Inferior parietal cortex (tissue), 1 donor: ENCODE results near the gene ATL1.
"Not testable (repeated sequence)": the region's sequence is repeated elsewhere in the genome, so short reads cannot be mapped to it uniquely, and the experiment has no call there.

Experiments used
- DNase-seq: peaks from one replicate; pipeline ENCODE4 v3.0.0-alpha.2; 2016; ENCODE audit errors: extremely low spot score

The ATL1 gene

DNA sequence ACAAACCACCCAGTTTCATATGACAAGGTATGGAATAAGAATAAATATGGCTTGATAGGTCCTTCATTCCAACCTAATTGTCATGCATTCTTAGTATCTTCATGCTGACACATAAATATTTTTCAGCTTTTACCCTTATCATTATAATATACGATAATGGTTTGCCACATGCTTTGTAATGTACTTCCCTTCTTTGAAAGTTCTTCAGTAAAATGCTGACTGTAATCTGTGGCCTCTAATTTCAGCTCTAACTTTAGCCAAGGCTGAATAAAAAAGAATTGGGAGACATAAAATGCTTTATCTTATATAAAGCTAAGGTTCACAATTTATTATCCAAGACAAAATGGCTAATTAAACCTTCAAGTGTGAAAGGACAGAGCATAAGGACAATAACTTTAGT, 24.9 kb upstream of the ATL1 start:
- no peak for DNase-seq

GRCh38 chr14:50538034-50538433, 21.9 kb upstream of the ATL1 start:
- not testable (repeated sequence) for DNase-seq

GRCh38 chr14:50539051-50539450, 20.9 kb upstream of the ATL1 start:
- DNase-seq = no peak

GRCh38 chr14:50541159-50541567, 18.8 kb upstream of the ATL1 start:
- DNase-seq = no peak

GRCh38 chr14:50542941-50543418, 17.0 kb upstream of the ATL1 start:
- DNase-seq = peak; percentile 73

- DNase-seq = no peak
Observed at GRCh38 chr14:50544911-50545310, 15.0 kb upstream of the ATL1 start.

- no peak for DNase-seq
Observed at GRCh38 chr14:50545618-50546017, 14.3 kb upstream of the ATL1 start.

- no peak for DNase-seq
Observed at GRCh38 chr14:50550294-50550693, 9.7 kb upstream of the ATL1 start.

DNA sequence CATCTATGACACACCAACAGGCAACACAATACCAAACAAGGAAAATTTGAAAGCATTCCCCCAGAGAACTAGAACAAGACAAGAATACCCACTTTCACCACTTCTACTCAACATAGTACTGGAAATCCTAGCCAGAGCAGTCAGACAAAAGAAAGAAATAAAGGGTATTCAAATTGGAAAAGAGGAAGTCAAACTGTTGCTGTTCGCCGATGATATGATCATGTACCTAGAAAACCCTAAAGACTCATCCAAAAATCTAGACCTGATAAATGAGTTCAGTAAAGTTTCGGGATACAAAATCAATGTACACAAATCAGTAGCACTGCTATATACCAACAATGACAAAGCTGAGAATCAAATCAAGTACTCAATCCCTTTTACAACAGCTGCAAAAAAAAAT, 8.1 kb upstream of the ATL1 start:
- DNase-seq = no peak

DNA sequence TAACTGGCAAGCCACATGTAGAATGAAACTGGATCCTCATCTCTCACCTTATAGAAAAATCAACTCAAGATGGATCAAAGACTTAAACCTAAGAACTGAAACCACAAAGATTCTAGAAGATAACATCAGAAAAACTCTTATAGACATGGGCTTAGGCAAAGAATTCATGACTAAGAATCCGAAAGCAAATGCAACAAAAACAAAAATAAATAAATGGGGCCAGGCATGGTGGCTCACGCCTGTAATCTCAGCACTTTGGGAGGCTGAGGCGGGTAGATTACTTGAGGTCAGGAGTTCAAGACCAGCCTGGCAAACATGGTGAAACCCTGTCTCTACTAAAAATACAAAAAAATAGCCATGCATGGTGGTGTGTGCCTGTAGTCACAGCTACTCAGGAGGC, 7.1 kb upstream of the ATL1 start:
- DNase-seq = not testable (repeated sequence)

- peak; percentile 72 for DNase-seq
Observed at GRCh38 chr14:50560931-50561285, 963 bp downstream of the ATL1 start.

- no peak for DNase-seq
Observed at GRCh38 chr14:50562841-50563240, 2.9 kb downstream of the ATL1 start.

- no peak for DNase-seq
Observed at GRCh38 chr14:50569714-50570274, 9.8 kb downstream of the ATL1 start.

GRCh38 chr14:50573862-50574261, 13.9 kb downstream of the ATL1 start:
- peak; percentile 3 for DNase-seq

DNA sequence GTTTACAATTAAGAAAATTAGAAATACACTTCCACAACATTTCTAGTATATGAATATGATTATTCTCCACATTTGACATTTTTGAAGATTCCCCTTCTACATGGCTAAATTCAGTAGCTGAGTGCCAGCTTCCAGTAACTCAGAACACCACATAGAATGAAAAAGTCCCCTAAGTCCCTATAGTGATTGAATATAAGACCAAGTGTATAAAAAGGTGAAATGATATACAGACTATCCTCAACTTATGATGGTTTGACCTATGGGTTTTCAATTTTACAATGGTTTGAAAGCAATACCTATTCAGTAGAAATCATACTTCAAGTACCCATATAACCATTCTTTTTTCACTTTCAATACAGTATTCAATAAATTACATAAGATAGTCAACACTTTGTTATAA, 15.8 kb downstream of the ATL1 start:
- no peak for DNase-seq

- no peak for DNase-seq
Observed at GRCh38 chr14:50577982-50578381, 18.0 kb downstream of the ATL1 start.

DNA sequence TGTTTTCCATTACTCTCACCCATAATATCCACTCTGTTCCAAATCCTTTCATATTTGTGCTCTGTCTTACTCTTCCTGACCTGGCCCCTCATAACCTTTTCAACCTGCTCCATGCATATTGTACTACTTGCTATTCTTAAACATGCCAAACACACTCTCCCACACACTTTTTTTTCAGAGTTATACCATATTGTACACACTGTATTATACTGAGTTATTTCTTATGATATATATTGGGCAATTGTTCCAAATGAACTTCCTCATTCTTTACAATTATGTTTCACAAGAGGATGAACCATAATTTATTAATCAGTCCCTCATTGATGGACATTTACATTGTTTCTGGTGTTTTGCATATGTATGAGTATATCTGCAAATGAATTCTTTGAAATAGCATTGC, 18.5 kb downstream of the ATL1 start:
- DNase-seq = no peak

GRCh38 chr14:50590464-50590863, 30.5 kb downstream of the ATL1 start:
- no peak for DNase-seq

DNA sequence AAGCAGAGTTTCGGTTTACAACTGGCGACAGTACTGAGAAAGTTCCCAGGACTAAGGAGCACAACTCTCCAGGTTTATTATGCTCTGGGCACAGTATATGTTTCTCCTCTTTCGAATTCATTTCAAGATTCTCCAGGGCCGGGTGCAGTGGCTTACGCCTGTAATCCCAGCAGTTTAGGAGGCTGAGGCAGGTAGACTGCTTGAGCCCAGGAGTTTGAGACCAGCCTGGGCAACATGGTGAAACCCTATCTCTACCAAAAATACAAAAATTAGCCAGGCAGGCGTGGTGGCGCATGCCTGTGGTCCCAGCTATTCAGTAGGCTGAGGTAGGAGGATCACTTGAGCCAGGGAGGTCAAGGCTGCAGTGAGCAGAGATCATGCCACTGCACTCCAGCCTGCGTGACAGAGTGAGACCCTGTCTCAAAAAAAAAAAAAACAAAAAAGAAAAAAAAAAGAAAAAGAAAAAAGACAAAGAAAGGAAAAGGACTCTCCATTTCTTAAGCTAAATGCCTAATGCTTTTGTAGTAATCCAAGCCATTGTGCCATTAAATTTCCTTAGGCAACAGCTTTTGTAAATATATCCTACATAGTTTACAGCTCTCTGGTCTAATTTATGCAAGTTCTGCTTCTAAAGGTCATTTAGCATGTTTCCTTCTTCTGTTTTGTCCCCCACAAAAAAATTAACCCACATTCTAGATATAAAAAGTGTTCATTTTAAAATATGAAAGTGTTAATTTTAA, 34.8 kb downstream of the ATL1 start:
- DNase-seq = no peak

GRCh38 chr14:50598765-50599164, 38.8 kb downstream of the ATL1 start:
- no peak for DNase-seq

GRCh38 chr14:50599700-50600444, 39.9 kb downstream of the ATL1 start:
- DNase-seq = peak; percentile 79

DNA sequence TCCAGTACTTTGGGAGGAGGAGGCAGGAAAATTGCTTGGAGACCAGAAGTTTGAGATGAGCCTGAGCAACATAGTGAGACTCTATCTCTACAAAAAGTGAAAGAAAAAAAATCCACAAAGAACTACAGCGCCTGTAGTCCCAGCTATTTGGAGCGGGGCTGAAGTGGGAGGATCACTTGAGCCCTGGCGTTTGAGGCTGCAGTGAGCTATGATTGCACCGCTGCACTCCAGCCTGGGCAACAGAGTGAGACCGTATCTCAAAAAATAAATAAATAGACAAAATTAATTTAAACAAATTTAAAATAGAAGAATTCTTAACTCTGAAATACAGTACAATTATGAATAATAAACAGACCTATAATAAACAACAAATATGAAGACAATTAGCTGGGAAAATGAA, 40.9 kb downstream of the ATL1 start:
- DNase-seq = no peak

GRCh38 chr14:50601394-50601793, 41.4 kb downstream of the ATL1 start:
- no peak for DNase-seq
